Measurements from ENCODE around the gene FAM20B. TPM values are rescaled to one million over a fixed set of nuclear protein-coding genes. Genes with fewer than 3 reads are reported as not detected.

Gene FAM20B
- total RNA-seq, 1 donor from 2014 or later: 37.3 TPM

- Mint-ChIP-seq H3K36me3 (ENCODE audit: low read depth) (no peaks in the 10 kb centered on the region), H3K9me3 (ENCODE audit: low read depth) (no peaks in the 10 kb centered on the region), H3K27ac (ENCODE audit: unreplicated experiment) (no peak overlapping the region), H3K27me3 (ENCODE audit: low read depth) (no peaks in the 10 kb centered on the region), H3K4me1 (ENCODE audit: low read depth) (peaks cover 22% of the 10 kb centered on the region), H3K4me3 (ENCODE audit: unreplicated experiment) (no peak overlapping the region)
- no peak for DNase-seq (ENCODE audit: low spot score)
- TF ChIP-seq CTCF (IDR thresholded peaks at IDR 0.05): peak; percentile 86
These were observed 53.5 kb downstream of the FAM20B start for GRCh38 chr1:179079113-179079761.

GRCh38 chr1:179080866-179081686 lies 55.4 kb downstream of the FAM20B start:
- Mint-ChIP-seq H3K4me1 (ENCODE audit: low read depth) (peaks cover 22% of the 10 kb centered on the region), H3K9me3 (ENCODE audit: low read depth) (no peaks in the 10 kb centered on the region), H3K27ac (ENCODE audit: unreplicated experiment) (peak overlapping the region; percentile 91), H3K36me3 (ENCODE audit: low read depth) (peaks cover 1% of the 10 kb centered on the region), H3K4me3 (ENCODE audit: unreplicated experiment) (peak overlapping the region; percentile 87), H3K27me3 (ENCODE audit: low read depth) (no peaks in the 10 kb centered on the region)
- TF ChIP-seq CTCF (IDR thresholded peaks at IDR 0.05): no peak
- DNase-seq (ENCODE audit: low spot score): no peak

GRCh38 chr1:179081687-179082332 lies 56.1 kb downstream of the FAM20B start, which contains the start of gene TOR3A:
TOR3A (plus strand) TSS chr1:179082070; CDS start chr1:179082129, 59 bp downstream.
- peak; percentile 98 for DNase-seq (ENCODE audit: low spot score)
- H3K4me1 Mint-ChIP-seq (ENCODE audit: low read depth): peaks cover 22% of the 10 kb centered on the region
- peaks cover 3% of the 10 kb centered on the region for H3K36me3 Mint-ChIP-seq (ENCODE audit: low read depth)
- H3K27ac Mint-ChIP-seq (ENCODE audit: unreplicated experiment): peak within 1 kb of the TSS; percentile 91
- peak within 1 kb of the TSS; percentile 87 for H3K4me3 Mint-ChIP-seq (ENCODE audit: unreplicated experiment)
- no peaks in the 10 kb centered on the region for H3K27me3 Mint-ChIP-seq (ENCODE audit: low read depth)
- no peaks in the 10 kb centered on the region for H3K9me3 Mint-ChIP-seq (ENCODE audit: low read depth)
- TF ChIP-seq CTCF (IDR thresholded peaks at IDR 0.05): peak; percentile 15

- TF ChIP-seq CTCF (IDR thresholded peaks at IDR 0.05): no peak
- no peaks in the 10 kb centered on the region for H3K9me3 Mint-ChIP-seq (ENCODE audit: low read depth)
- no peaks in the 10 kb centered on the region for H3K27me3 Mint-ChIP-seq (ENCODE audit: low read depth)
- peak overlapping the region; percentile 87 for H3K4me3 Mint-ChIP-seq (ENCODE audit: unreplicated experiment)
- peaks cover 3% of the 10 kb centered on the region for H3K36me3 Mint-ChIP-seq (ENCODE audit: low read depth)
- no peak for DNase-seq (ENCODE audit: low spot score)
- peak overlapping the region; percentile 82 for H3K27ac Mint-ChIP-seq (ENCODE audit: unreplicated experiment)
- peaks cover 22% of the 10 kb centered on the region for H3K4me1 Mint-ChIP-seq (ENCODE audit: low read depth)
These were observed 56.8 kb downstream of the FAM20B start for GRCh38 chr1:179082333-179082998.

GRCh38 chr1:179082999-179083335 lies 57.3 kb downstream of the FAM20B start:
- TF ChIP-seq CTCF (IDR thresholded peaks at IDR 0.05): no peak
- DNase-seq (ENCODE audit: low spot score): no peak

More at GRCh38 chr1:179082999-179083335, 57.3 kb downstream of the FAM20B start:
- H3K27ac Mint-ChIP-seq (ENCODE audit: unreplicated experiment): peak overlapping the region; percentile 82
- peaks cover 3% of the 10 kb centered on the region for H3K36me3 Mint-ChIP-seq (ENCODE audit: low read depth)
- H3K4me1 Mint-ChIP-seq (ENCODE audit: low read depth): peaks cover 22% of the 10 kb centered on the region
- no peaks in the 10 kb centered on the region for H3K27me3 Mint-ChIP-seq (ENCODE audit: low read depth)
- no peaks in the 10 kb centered on the region for H3K9me3 Mint-ChIP-seq (ENCODE audit: low read depth)
- H3K4me3 Mint-ChIP-seq (ENCODE audit: unreplicated experiment): peak overlapping the region; percentile 87

Measured in chondrocyte (in vitro differentiated cells).